HCEC 1CT (cell line): ENCODE data around the gene ZNF555.
"Not testable (repeated sequence)": the region's sequence is repeated elsewhere in the genome, so short reads cannot be mapped to it uniquely, and the experiment has no call there.

Experiments
- DNase-seq: peaks from one replicate; pipeline ENCODE4 v3.0.0-alpha.2; 2017

ZNF555 gene

GRCh38 chr19:2807379-2808128 is 33.7 kb upstream of the ZNF555 start:
- no peak for DNase-seq

GRCh38 chr19:2808129-2808941 is 32.9 kb upstream of the ZNF555 start:
- no peak for DNase-seq

DNA sequence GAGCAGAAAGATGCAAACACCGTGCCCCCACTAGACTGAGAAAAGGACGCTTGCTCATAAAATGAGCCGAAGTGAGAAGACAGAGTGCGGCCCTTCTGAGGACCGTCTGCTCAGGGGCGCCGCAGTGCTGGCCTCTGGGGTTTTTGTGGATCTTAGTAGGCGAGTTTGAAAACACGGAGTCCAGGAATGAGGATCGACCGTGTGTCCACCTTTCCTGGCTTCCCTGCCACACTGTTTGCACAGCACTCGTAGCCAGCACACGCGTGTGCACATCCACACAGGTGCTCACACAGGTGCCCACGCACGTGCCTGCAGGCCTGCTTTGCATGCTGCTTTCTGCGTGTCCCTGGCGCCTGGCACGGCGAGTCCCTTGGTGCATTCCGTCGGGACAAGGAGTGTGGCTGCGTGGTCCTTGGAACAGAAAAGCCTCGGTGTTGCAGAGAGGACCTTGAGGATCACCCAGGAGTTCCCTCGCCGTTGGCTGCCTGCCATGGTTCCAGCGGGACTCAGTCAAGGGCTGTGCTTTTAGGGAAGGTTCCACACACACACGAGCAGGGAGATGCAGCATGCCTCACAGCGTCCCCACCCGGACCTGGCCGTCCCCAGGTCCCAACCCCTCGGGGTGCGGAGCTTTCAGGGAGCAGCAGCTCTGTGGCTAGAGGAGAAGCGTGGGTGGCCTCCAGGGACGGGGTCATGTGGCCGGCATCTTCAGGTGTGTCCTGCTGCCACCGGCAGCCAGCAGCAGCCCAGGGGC is 31.7 kb upstream of the ZNF555 start:
- DNase-seq: no peak

DNA sequence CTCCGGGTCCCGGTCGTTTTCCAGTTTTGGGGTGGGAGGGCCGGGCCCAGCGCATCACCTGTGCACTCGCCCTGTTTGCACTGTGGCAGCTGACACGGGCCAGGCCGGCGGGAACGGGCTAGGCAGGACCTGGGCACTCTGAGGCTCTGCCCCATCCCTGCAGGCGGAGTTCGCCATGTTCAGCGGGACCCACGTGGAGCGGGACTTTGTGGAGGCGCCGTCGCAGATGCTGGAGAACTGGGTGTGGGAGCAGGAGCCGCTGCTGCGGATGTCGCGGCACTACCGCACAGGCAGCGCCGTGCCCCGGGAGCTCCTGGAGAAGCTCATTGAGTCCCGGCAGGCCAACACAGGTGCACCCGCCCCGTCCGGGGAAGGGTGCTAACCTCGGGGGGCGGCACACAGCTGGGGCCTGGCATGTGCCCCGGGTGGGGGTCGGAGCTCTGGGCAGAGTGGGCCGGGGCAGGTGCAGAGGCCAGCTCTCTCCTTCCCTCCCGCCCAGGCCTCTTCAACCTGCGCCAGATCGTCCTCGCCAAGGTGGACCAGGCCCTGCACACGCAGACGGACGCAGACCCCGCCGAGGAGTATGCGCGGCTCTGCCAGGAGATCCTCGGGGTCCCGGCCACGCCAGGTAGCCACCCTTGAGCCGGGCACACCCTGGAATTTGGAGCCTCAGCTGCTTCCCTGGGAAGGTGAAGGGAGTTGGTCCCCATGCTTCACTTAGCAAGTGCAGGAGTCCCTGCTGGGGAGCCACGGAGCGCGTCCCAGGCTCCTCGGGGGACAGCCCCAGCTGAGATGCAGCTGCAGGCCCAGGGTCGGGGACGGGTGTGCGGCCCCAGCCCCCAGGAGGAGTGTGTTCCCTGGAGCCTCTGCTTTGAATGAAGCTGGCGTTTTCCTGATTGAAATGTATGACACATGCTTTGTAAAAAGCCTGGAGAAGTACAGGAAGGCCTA is 30.9 kb upstream of the ZNF555 start:
- DNase-seq: no peak

DNA sequence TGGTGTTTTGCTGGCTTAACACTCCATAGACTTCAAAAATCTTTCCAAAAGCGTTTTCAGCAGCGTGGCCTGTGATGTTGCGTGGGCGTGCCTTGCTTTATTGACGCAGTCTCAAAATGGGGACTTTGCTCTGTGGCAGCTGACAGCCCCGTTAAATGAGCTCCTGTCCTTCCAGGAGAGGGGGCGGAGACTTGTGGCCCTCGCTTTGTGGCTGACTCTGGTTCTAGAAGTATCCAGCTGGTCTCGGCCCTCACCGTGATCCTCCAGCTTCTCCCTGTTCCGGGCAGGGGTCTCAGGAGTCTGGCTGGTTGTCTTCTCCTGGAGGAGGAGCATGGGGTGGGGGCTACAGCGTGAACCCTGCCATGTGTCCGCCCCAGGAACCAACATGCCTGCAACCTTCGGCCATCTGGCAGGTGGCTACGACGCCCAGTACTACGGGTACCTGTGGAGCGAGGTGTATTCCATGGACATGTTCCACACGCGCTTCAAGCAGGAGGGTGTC is 30.0 kb upstream of the ZNF555 start:
- DNase-seq: no peak

DNA sequence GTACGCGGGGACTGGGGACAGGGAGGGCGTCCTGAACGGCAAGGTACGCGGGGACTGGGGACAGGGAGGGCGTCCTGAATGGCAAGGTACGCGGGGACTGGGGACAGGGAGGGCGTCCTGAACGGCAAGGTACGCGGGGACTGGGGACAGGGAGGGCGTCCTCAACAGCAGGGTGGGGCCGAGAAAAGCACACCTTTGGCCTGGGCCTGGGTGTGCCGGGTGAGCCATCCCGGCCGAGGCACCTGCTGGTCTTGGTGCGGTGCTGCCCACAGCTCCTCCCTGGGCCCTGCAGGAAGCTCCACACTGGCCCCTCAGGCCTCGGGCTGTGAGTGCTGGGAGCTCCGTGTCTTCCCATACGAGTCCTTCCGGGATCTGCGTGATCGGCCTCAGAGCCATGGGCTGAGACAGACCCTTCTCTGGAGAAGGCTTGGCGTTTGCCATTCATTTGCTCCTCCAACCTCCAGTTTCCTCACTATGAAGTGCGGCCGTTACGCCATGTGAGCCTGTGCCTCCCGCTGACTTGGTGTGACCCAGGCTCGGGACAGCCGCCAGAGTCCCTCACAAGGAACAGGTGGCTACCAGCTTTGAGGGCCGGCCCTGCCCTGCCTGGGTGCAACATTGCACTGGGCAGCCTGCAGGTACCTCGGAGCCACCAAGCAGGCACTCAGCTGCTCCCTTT is 29.4 kb upstream of the ZNF555 start:
- DNase-seq: no peak

GRCh38 chr19:2812414-2813234 is 28.7 kb upstream of the ZNF555 start:
- no peak for DNase-seq

- DNase-seq: no peak
These were observed 27.8 kb upstream of the ZNF555 start for GRCh38 chr19:2813235-2814160.

DNA sequence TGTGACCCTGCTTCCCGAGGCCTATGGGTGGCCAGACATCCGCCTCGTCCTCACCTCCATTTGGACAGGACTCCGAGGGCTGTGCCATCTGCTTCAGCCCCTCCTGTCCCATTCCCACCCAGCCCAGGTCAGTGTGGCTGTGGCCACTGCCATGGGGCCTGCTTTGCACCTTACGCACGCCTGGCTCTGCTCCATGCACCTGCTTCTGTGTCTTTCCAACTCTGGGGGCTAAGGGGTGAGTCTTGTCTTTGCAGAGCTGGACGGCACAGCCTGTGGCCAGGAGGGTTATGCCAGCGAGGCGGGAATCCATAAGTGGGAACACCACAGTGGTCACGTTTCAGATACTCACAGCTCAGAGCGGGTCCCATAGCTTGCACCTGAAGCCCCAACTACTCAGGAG is 26.8 kb upstream of the ZNF555 start:
- DNase-seq: no peak

- no peak for DNase-seq
These were observed 26.1 kb upstream of the ZNF555 start for GRCh38 chr19:2815191-2815614.

- DNase-seq: no peak
These were observed 25.4 kb upstream of the ZNF555 start for GRCh38 chr19:2815923-2816322.

DNA sequence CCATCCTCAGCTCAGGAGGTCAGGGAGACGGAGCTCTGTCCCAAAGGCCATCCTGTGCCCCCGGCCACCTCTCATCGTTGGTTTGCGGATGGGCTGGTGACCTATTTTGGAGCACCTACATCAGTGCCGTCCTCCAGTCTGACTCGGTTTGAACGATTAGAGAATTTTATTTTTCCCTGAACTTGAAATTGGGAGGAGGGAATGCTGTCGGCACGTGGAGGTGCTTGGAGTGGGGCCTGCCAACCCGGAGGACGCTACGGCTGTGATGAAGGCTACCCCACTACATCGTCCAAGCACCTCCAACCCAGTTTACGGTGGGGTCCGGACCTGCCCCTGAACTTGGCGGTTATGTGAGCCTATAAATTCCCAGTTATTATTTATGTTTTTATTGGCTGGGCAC is 24.6 kb upstream of the ZNF555 start:
- DNase-seq: no peak

DNA sequence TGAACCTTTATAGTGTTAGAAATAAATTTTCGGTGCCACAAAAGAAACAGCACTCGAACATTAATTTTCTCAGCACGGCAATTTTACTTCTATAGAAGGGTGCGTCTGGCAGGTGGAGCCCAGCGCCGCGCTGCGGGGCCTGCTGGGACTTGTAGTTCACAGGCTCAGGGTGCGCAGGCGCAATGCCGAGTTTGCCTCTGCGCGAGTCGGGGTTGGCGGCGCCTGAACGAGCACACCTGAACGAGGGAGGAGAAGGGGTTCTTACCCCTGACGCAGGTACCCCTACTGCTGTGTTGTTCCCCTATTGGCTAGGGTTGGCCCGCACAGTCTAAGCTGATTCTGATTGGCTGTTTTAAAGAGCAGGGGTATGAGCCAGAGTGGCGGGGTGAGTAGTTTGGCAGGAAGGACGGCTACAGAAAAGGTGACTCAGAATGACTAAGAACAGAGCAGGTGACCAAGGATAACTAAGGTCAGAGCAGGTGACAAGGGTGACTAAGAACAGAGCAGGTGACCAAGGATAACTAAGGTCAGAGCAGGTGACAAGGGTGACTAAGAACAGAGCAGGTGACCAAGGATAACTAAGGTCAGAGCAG is 23.9 kb upstream of the ZNF555 start:
- DNase-seq: not testable (repeated sequence)

DNA sequence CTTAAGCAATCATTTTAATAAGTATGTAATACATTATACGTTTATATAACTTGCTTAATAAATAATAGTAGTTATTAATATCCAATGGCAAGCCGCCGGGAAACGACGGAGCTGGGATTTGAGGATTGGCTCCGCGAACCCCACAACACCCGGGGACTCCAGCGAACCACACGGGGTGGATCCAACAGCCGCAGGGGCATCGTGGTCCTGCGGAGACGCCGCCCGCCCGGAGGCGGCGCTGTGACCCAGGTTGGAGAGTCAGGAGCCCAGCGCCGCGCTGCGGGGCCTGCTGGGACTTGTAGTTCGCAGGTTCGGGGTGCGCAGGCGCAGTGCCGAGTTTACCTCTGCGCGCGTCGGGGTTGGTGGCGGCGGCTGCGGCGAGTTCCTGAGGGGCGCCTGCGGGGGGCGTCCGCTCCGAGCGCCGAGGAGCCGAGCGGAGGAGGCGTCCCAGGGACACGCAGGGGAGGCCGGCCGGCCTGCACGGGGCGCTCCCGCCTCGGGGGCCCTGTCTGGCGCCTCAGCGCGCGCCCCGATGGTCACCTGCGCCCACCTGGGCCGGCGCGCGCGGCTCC is 21.6 kb upstream of the ZNF555 start, which contains the start of gene ZNF554:
Gene ZNF554, plus strand, starts transcription at position 329 of the 572 bp plus-strand sequence. Its CDS starts 204 bp downstream, at position 533.
- DNase-seq: peak; percentile 91

DNA sequence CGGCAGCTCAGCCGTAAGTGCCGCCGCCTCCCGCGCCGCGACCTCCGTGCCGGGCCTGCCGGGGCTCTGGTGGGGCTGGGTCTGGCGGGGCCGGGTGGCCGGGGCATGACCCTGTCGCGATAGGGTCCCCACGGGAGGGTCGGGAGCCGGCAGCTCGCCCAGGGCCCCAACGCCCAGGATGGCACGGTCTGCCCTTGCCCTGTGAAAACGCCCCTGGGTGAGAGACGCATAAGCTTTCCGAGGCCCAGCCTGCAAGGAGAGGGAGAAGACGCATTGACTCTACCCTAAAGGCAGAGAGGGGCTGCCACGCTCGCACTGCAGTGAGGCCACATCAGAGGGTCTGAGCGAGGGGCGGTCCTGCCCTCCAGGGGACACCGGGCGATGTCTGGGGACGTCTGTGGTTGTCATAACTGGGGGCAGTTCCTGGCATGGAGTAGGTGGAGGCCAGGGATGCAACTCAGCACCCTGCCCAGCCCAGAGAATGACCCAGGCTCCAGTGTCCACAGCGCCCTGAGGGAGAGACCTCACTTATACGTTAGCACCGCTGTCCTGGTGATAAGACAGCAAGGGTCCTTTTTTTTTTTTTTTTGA is 21.1 kb upstream of the ZNF555 start:
- DNase-seq: no peak

- DNase-seq: no peak
These were observed 18.4 kb upstream of the ZNF555 start for GRCh38 chr19:2822846-2823245.

- no peak for DNase-seq
These were observed 17.6 kb upstream of the ZNF555 start for GRCh38 chr19:2823646-2824045.

DNA sequence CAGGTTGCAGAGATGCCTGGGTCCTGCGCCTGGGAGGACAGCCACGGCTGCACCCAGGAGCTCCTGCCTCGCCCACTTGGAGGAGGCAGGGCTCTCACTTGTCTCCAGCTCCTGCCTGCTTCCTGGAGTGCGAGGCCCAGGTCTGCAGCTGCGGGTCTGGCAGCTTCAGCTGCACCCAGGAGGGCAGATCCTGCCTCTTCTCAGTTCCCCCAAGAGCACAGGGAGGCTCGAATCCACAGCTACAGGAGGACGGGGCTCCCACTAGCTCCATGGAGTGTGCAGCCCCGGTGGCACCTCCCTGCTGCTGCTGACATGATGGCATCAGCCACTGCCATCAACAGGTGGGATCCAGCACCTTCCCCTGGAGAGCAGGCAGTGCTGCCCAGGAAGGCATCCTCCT is 17.1 kb upstream of the ZNF555 start:
- DNase-seq: no peak
